Measurements from ENCODE around the gene INAVA.
A peak's percentile ranks its signal among the peaks of the same experiment; 100 is the strongest.

Gene INAVA, protein sequence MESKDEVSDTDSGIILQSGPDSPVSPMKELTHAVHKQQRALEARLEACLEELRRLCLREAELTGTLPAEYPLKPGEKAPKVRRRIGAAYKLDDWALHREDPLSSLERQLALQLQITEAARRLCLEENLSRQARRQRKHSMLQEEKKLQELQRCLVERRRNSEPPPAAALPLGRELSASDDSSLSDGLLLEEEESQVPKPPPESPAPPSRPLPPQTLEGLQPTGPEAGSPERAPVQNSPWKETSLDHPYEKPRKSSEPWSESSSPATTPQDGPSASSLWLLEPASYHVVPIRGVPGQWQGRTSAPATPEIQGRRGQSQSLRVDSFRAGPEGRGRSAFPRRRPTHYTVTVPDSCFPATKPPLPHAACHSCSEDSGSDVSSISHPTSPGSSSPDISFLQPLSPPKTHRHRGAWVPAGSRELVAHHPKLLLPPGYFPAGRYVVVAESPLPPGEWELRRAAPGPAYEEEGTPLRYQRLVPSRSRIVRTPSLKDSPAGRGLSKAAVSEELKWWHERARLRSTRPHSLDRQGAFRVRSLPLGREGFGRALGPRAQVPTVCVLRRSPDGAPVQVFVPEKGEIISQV

GRCh38 chr1:200894712-200895442 lies at the start of gene INAVA:
INAVA (plus strand) TSS chr1:200894900; CDS start chr1:200898401, 3,501 bp downstream.
- DNase-seq = no peak

DNA sequence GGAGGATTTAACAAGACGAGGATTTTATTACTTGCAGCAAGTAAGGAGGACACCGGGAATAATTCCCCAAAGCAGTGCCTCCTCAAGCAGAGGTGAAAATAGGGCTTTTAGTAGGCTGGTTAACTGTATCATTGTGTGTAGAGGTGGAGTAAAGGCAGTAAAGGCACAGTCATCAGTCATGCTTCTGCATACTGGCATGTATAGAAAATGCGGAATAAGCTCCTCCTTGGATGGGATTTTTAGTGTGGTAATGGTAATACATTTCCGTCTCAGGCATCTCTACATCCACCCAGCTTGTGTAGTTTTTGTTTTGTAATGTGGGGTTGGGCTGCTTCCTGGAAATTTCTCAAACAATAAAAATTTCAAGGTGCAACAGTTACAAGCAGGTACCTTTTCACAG lies 49.3 kb upstream of the INAVA start:
- no peak for DNase-seq

DNA sequence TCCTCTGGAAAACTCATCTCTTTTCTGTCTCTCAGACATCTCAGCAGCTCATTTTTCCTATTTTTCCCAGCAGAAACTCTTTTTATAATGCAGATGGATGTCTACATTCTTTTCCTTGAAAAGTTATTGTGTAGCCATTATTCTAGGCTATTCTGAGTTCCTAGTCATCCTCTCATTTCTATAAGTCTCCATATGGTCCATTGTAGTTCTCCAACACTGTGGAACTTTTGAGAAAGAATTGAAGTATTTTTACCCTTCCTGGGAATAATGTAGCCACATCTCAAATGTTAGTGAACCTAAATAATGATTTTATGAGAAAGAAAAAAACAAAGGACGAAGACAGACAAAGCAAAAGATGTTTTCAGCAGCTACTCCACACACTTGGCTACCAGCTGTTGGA lies 48.3 kb upstream of the INAVA start:
- no peak for DNase-seq

DNA sequence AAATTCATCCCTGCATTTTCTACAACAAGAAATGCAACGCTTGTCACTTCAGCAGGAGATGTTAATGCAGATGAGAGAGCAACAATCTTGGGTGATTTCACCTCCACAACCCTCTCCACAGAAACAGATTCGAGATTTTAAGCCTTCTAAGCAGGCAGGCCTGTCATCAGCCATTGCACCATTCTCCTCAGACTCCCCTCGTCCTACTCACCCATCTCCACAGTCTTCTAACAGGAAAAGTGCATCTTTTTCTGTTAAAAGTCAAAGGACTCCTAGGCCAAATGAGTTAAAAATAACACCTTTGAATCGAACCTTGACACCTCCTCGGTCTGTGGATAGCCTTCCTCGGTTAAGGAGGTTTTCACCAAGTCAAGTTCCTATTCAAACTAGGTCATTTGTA lies 45.3 kb upstream of the INAVA start:
- DNase-seq = no peak

DNA sequence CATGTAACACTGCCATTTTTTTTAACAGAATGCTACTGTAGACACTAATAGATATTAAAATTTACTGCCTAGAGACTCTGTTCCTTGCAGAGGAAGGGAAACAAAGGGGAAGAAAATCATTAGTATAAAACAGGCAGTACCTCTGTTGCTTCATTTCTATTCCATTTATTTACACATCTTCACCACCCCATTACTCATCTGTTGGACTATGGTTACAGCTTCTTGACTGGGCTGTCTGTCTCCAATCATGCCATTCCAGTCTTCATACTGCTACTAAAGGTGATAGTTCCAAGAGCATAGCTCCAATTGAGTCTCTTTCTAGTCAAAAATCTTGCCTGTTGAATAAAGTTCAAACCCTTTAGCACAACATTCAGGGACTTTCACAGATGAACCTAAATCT lies 44.1 kb upstream of the INAVA start:
- no peak for DNase-seq

GRCh38 chr1:200856716-200857357 lies 37.9 kb upstream of the INAVA start:
- DNase-seq = no peak

DNA sequence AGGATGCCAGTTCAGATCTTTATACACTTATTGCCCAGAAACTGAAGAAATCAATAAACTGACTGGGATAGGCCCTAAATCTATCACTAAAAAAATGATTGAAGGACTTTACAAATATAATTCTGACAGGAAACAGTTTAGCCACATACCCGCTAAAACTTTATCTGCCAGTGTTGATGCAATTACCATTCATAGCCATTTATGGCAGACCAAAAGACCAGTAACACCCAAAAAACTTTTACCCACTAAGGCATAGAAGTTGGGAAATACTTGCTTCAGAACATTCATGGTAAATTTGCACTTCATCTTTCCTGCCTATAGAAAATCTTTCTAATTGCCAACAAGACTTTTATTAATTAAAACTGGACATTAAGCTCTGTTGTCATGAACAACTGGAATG lies 36.9 kb upstream of the INAVA start:
- no peak for DNase-seq

- DNase-seq = no peak
Observed at GRCh38 chr1:200861937-200862647, 32.6 kb upstream of the INAVA start.

GRCh38 chr1:200862713-200863415 lies 31.8 kb upstream of the INAVA start:
- no peak for DNase-seq

DNA sequence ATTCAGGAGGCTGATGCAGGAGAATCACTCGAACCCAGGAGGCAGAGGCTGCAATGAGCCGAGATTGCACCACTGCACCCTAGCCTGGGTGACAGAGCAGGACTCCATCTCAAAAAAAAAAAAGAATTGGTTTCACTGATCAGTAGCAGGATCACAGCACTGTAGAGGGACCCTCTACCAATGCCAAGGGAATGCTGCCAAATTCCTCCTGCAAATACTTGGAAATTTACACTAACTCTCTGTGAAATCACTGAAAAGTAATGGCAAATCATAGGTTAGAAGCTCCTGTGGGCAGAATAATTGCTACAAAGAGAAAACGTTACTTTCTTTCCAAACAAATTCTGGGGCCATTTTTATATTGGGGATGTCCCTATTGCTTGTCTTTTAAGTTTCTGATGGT lies 28.6 kb upstream of the INAVA start:
- DNase-seq = no peak

DNA sequence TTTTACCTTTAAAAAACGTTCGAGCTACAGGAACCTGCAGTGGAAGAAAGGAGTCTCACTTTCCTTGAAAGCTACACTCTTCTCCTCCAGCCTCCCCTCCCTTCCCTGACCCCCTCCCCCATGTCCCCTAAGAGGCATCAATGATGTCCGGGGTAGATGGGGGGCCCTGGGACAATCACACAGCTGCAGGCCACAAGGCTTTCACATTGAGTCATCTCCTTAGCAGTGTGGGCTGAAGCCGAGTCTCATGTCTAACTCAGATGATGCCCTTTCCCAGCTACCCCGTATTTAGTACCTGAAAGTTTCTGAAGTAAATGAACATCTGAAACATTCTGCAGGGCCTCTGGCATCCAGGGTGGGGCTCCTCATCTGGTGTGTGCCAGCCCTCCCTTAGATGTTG lies 28.2 kb upstream of the INAVA start:
- no peak for DNase-seq

- no peak for DNase-seq
Observed at GRCh38 chr1:200867018-200867811, 27.5 kb upstream of the INAVA start.

GRCh38 chr1:200869376-200869752 lies 25.3 kb upstream of the INAVA start:
- no peak for DNase-seq

DNA sequence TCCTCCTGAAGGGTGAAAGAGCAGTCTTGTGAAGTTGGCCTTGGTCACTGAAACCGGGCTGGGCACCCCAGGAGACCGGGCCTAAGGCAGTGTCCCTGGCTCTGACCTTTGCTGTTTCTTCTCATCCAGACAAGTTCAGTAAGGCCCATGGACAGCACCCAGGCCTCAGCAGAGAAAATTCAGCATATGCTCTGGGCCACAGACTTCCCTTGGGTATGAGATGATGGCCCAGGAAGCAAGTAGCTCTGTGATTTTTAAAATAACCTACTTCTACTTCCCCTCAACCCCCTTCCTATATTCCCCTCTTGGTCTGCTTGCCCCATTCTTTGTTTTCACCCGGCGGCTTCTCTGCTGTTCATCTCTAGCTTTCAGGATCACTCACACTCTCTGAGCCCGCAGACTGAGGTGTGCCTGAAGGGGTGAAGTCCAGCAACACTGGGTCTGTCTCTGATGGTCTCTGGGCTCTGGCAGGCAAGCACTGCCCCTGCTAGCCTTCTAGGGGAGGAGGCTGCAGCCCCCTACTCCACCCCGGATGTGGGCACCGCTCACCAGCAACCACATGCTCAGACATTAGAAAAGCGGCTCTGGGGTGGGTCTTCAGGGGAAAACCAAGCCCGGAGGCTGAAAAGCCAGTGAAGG lies 24.8 kb upstream of the INAVA start:
- DNase-seq = no peak

- DNase-seq = no peak
Observed at GRCh38 chr1:200872446-200873115, 22.1 kb upstream of the INAVA start, which contains the start of gene GPR25. GPR25 (plus strand) TSS chr1:200872981; CDS start chr1:200873038, 57 bp downstream.

DNA sequence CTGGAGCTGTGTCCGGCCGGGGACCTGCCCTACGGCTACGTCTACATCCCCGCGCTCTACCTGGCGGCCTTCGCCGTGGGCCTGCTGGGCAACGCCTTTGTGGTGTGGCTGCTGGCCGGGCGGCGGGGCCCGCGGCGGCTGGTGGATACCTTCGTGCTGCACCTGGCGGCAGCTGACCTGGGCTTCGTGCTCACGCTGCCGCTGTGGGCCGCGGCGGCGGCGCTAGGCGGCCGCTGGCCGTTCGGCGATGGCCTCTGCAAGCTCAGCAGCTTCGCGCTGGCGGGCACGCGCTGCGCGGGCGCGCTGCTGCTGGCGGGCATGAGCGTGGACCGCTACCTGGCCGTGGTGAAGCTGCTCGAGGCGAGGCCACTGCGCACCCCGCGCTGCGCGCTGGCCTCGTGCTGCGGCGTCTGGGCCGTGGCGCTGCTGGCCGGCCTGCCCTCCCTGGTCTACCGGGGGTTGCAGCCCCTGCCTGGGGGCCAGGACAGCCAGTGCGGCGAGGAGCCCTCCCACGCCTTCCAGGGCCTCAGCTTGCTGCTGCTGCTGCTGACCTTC lies 21.5 kb upstream of the INAVA start:
- no peak for DNase-seq

GRCh38 chr1:200873671-200874397 lies 20.9 kb upstream of the INAVA start:
- DNase-seq = peak in 1 of 6 experiments; percentile 12

GRCh38 chr1:200874694-200875093 lies 20.0 kb upstream of the INAVA start:
- no peak for DNase-seq

DNA sequence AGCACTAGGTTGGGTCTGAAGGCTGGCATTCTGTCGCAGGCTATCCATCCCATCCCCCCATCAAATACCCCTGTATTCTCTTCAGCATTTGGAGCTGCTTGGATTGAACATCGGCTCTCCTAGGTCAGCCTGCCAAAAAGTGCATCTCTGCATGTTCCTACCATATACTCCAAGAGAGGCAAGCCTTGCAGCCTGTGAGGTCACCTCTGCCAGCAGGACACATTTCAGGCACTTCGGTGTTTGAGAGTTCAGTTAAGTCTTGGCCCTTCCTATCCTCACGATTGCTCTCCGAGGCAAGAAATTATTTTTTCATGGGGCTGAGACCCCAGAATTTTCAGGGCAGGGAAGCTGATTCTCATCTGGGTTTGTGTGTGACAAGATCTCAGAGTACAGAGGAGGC lies 19.3 kb upstream of the INAVA start:
- DNase-seq = no peak

Measured in stimulated activated naive CD4-positive, alpha-beta T cell (primary cell).